Fibroblast of lung (primary cell): Measurements from ENCODE around the gene CYP11A1. TPM values are rescaled to one million over a fixed set of nuclear protein-coding genes. Genes with fewer than 3 reads are reported as not detected.

Experiments
- DNase-seq, 2 donors: peaks; one replicate each; pipeline versions ENCODE4 v3.0.0 to v3.0.0-alpha.2; 2010; ENCODE audit warnings: low read depth in 2 of 2
- H2AFZ ChIP-seq: 2 replicates; pipeline ENCODE4 v1.5.1; 2012; ENCODE audit warnings: low read length, control low read depth, inconsistent platforms
- H3K27ac ChIP-seq: 2 replicates; pipeline ENCODE4 v1.5.1; 2011; ENCODE audit warnings: low read length, control low read depth; ENCODE audit not compliant: insufficient read depth
- H3K27me3 ChIP-seq: 2 replicates; pipeline ENCODE4 v1.5.1; 2011; ENCODE audit warnings: mild to moderate bottlenecking, low read length; ENCODE audit not compliant: control insufficient read depth, insufficient read depth
- H3K36me3 ChIP-seq: 2 replicates; pipeline ENCODE4 v1.5.1; 2011; ENCODE audit warnings: low read length; ENCODE audit not compliant: control insufficient read depth, insufficient read depth
- H3K4me1 ChIP-seq: 2 replicates; pipeline ENCODE4 v1.5.1; 2011; ENCODE audit warnings: low read length; ENCODE audit not compliant: control insufficient read depth, insufficient read depth; ENCODE audit errors: extremely low read depth
- H3K4me2 ChIP-seq: 2 replicates; pipeline ENCODE4 v1.5.1; 2011; ENCODE audit warnings: low read length, control low read depth; ENCODE audit not compliant: insufficient read depth; ENCODE audit errors: extremely low read depth
- H3K4me3 ChIP-seq, 4 experiments: fragments of 200-600 bp in 1 of 4; sonication (generic) in 1 of 4; replicated peaks in 1 of 4; 2 replicates each; pipeline ENCODE4 v1.5.1; 2011 to 2016; ENCODE audit warnings: low read length in 4 of 4, low read depth in 3 of 4, mild to moderate bottlenecking in 3 of 4, control low read depth in 2 of 4, inconsistent platforms in 1 of 4, mixed read lengths in 1 of 4; ENCODE audit not compliant: insufficient read depth in 1 of 4; ENCODE audit errors: control extremely low read depth in 1 of 4
- H3K79me2 ChIP-seq: 2 replicates; pipeline ENCODE4 v1.5.1; 2012; ENCODE audit warnings: mild to moderate bottlenecking, low read length, inconsistent platforms; ENCODE audit not compliant: control insufficient read depth, insufficient read depth
- H3K9ac ChIP-seq: 2 replicates; pipeline ENCODE4 v1.5.1; 2011; ENCODE audit warnings: mild to moderate bottlenecking, low read length, control low read depth; ENCODE audit not compliant: insufficient read depth
- H3K9me3 ChIP-seq: 2 replicates; pipeline ENCODE4 v1.5.1; 2012; ENCODE audit warnings: low read depth, low read length; ENCODE audit not compliant: control insufficient read depth, insufficient read depth
- H4K20me1 ChIP-seq: 2 replicates; pipeline ENCODE4 v1.5.1; 2011; ENCODE audit warnings: low read length; ENCODE audit not compliant: control insufficient read depth, insufficient read depth; ENCODE audit errors: extremely low read depth
- CTCF ChIP-seq, 2 donors: IDR thresholded peaks in 1 of 2; conservative IDR thresholded peaks in 1 of 2; 1 replicate in 1 of 2; 2 replicates in 1 of 2; pipeline ENCODE4 v1.5.1; 2011 to 2012; ENCODE audit warnings: low read length in 2 of 2, control low read depth in 1 of 2, inconsistent platforms in 1 of 2, low read depth in 1 of 2, mild to moderate bottlenecking in 1 of 2
- EZH2 ChIP-seq: IDR thresholded peaks from 2 replicates; pipeline ENCODE4 v1.5.1; 2012; ENCODE audit warnings: low read length, control low read depth, mild to moderate bottlenecking; ENCODE audit errors: missing control alignments
- polyA plus RNA-seq, 2 donors: library from polyadenylated mRNA; depleted of rRNA in 1 of 2; stranded (reverse) in 1 of 2; unstranded in 1 of 2; fragments of >200 nt; gene quantifications; 2 replicates each; pipeline ENCODE4 v1.2.1, GENCODE V29; 2011 to 2012; ENCODE audit warnings: missing spikeins in 1 of 2
- total RNA-seq: library from RNA; depleted of rRNA; stranded (reverse); fragments of >200 nt; gene quantifications from 2 replicates; pipeline ENCODE4 v1.2.1, GENCODE V29; 2014

CYP11A1 gene
- total and polyA plus RNA-seq, 2 donors (not counting 1 experiment from before 2014, with no cell fraction given), result 0.07 to 0.33 TPM

GRCh38 chr15:74395319-74396145 lies 28.1 kb upstream of the CYP11A1 start:
- no peak overlapping the region for H3K9ac ChIP-seq
- no peak overlapping the region for H3K4me3 ChIP-seq
- H3K36me3 ChIP-seq, result no peaks in the 10 kb centered on the region
- H3K27me3 ChIP-seq, result no peaks in the 10 kb centered on the region
- H3K9me3 ChIP-seq, result no peaks in the 10 kb centered on the region
- peak in 1 of 2 donors; percentile 18 for DNase-seq
- no peaks in the 10 kb centered on the region for H3K79me2 ChIP-seq
- TF ChIP-seq CTCF (conservative IDR thresholded peaks at IDR 0.05 in 1 of 2, IDR thresholded peaks at IDR 0.05 in 1 of 2; ENCODE audit: low read depth in 1 of 2, low read length in 2 of 2) (no peak), EZH2 (no peak)
- H3K27ac ChIP-seq, result peak overlapping the region; percentile 10
- no peak overlapping the region for H2AFZ ChIP-seq
- H4K20me1 ChIP-seq, result no peaks in the 10 kb centered on the region
- H3K4me1 ChIP-seq, result peaks cover 38% of the 10 kb centered on the region
- no peak overlapping the region for H3K4me2 ChIP-seq

- Histone ChIP-seq H3K27me3 (no peaks in the 10 kb centered on the region), H4K20me1 (no peaks in the 10 kb centered on the region), H3K4me2 (no peak overlapping the region), H3K9me3 (no peaks in the 10 kb centered on the region), H2AFZ (no peak overlapping the region), H3K79me2 (no peaks in the 10 kb centered on the region), H3K27ac (no peak overlapping the region), H3K36me3 (no peaks in the 10 kb centered on the region), H3K4me1 (peaks cover 30% of the 10 kb centered on the region), H3K4me3 (no peak overlapping the region), H3K9ac (no peak overlapping the region)
- DNase-seq, result no peak
- TF ChIP-seq EZH2 (no peak), CTCF (conservative IDR thresholded peaks at IDR 0.05 in 1 of 2, IDR thresholded peaks at IDR 0.05 in 1 of 2; ENCODE audit: low read depth in 1 of 2, low read length in 2 of 2) (no peak)
Observed at GRCh38 chr15:74394090-74394846, 26.8 kb upstream of the CYP11A1 start.

- Histone ChIP-seq H3K36me3 (no peaks in the 10 kb centered on the region), H3K27ac (no peak overlapping the region), H4K20me1 (no peaks in the 10 kb centered on the region), H3K4me3 (no peak overlapping the region), H3K4me1 (peaks cover 30% of the 10 kb centered on the region), H3K79me2 (no peaks in the 10 kb centered on the region), H3K4me2 (no peak overlapping the region), H3K9ac (no peak overlapping the region), H2AFZ (no peak overlapping the region), H3K9me3 (no peaks in the 10 kb centered on the region), H3K27me3 (no peaks in the 10 kb centered on the region)
- no peak for DNase-seq
- no peak for TF ChIP-seq EZH2
- no peak for TF ChIP-seq CTCF (conservative IDR thresholded peaks at IDR 0.05 in 1 of 2, IDR thresholded peaks at IDR 0.05 in 1 of 2; ENCODE audit: low read depth in 1 of 2, low read length in 2 of 2)
Observed at GRCh38 chr15:74393423-74393822, 26.0 kb upstream of the CYP11A1 start.
